Measurements from ENCODE around the gene CALY. TPM values are rescaled to one million over a fixed set of nuclear protein-coding genes. Genes with fewer than 3 reads are reported as not detected.

CALY gene
- total RNA-seq, 3 donors from 2014 or later (not counting 1 experiment from before 2014, with no cell fraction given), result not detected

GRCh38 chr10:133365461-133366129 is 28.9 kb upstream of the CALY start:
- Histone ChIP-seq H3K27me3 (ENCODE audit: control insufficient read depth, insufficient read depth, low read length) (no peaks in the 10 kb centered on the region), H3K9me3 (ENCODE audit: control insufficient read depth, insufficient read depth, low read length) (no peaks in the 10 kb centered on the region), H3K36me3 (ENCODE audit: control insufficient read depth, insufficient read depth, low read length) (peaks cover 44% of the 10 kb centered on the region), H3K4me3 (ENCODE audit: low read length) (no peak overlapping the region), H3K27ac (ENCODE audit: low read length) (no peak overlapping the region), H3K4me1 (ENCODE audit: control insufficient read depth, insufficient read depth, low read length) (no peaks in the 10 kb centered on the region)
- Mint-ChIP-seq H3K27me3 (ENCODE audit: low read depth in 2 of 2) (no peaks in the 10 kb centered on the region), H3K4me3 (no peak overlapping the region), H3K4me1 (no peaks in the 10 kb centered on the region), H3K36me3 (no peaks in the 10 kb centered on the region), H3K9me3 (no peaks in the 10 kb centered on the region), H3K27ac (no peak overlapping the region)
- intact Hi-C loops (cut with micrococcal nuclease), result no loop called here
- ATAC-seq (no peak), DNase-seq (no peak)
- 93% methylated on average over 13 of the region's 13 CpGs for WGBS (ENCODE audit: insufficient coverage)
- TF ChIP-seq CTCF (IDR thresholded peaks at IDR 0.05), result no peak

DNA sequence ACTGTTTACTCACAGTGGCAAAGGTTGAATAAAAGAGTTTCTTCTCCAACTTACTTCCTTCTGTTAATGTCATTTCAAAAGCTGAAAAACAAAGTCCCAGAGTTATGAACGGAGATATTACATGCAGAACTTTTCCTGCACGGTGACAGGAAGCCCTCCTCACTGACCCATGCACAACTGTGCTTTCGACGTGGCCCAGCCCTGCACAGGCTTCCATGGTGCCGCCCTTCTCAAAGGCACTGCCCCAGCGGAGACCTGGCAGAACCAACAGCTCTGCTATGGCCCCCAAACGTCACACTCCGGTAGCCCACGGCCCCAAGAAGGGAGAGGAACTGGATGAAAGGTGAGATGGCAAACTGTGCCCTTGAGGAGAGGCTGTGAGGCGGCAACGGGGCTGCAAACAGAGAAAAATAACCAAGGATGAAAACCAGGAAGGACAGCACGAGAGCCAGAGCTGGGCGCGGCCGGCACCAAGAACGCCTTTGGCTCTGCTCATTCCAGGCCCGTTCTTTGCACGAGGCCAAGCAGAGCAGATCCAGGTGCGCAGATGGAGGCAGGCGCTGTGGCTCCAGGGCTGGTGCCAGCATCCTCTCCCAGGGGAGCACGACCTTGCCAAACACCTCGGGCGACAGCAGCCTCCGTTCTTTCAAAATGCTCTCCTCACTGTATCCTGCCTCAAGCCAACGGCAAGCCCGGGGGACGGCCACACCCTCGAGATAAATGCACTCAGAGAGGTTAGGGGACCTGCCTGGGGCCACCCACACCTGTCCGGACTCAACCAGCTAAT is 28.1 kb upstream of the CALY start:
- Mint-ChIP-seq H3K27me3 (ENCODE audit: low read depth in 2 of 2) (no peaks in the 10 kb centered on the region), H3K4me3 (no peak overlapping the region), H3K4me1 (no peaks in the 10 kb centered on the region), H3K9me3 (no peaks in the 10 kb centered on the region), H3K36me3 (no peaks in the 10 kb centered on the region), H3K27ac (no peak overlapping the region)
- no peak overlapping the region for H3K27ac ChIP-seq (ENCODE audit: low read length)
- H3K36me3 ChIP-seq (ENCODE audit: control insufficient read depth, insufficient read depth, low read length), result peaks cover 36% of the 10 kb centered on the region
- intact Hi-C loops (cut with micrococcal nuclease), result no loop called here
- no peaks in the 10 kb centered on the region for H3K9me3 ChIP-seq (ENCODE audit: control insufficient read depth, insufficient read depth, low read length)
- no peaks in the 10 kb centered on the region for H3K4me1 ChIP-seq (ENCODE audit: control insufficient read depth, insufficient read depth, low read length)
- TF ChIP-seq CTCF (IDR thresholded peaks at IDR 0.05), result no peak
- 94% methylated on average over 28 of the region's 29 CpGs for WGBS (ENCODE audit: insufficient coverage)
- no peaks in the 10 kb centered on the region for H3K27me3 ChIP-seq (ENCODE audit: control insufficient read depth, insufficient read depth, low read length)
- no peak for DNase-seq
- H3K4me3 ChIP-seq (ENCODE audit: low read length), result no peak overlapping the region
- ATAC-seq, result no peak

GRCh38 chr10:133362846-133363245 is 26.1 kb upstream of the CALY start:
- Mint-ChIP-seq H3K36me3 (no peaks in the 10 kb centered on the region), H3K4me1 (no peaks in the 10 kb centered on the region), H3K9me3 (no peaks in the 10 kb centered on the region), H3K4me3 (no peak overlapping the region), H3K27ac (no peak overlapping the region), H3K27me3 (ENCODE audit: low read depth in 2 of 2) (no peaks in the 10 kb centered on the region)
- no peak overlapping the region for H3K27ac ChIP-seq (ENCODE audit: low read length)
- no peaks in the 10 kb centered on the region for H3K9me3 ChIP-seq (ENCODE audit: control insufficient read depth, insufficient read depth, low read length)
- 95% methylated on average over 13 of the region's 13 CpGs for WGBS (ENCODE audit: insufficient coverage)
- no peak for DNase-seq
- peaks cover 23% of the 10 kb centered on the region for H3K36me3 ChIP-seq (ENCODE audit: control insufficient read depth, insufficient read depth, low read length)
- intact Hi-C loops (cut with micrococcal nuclease), result no loop called here
- TF ChIP-seq CTCF (IDR thresholded peaks at IDR 0.05), result no peak
- H3K27me3 ChIP-seq (ENCODE audit: control insufficient read depth, insufficient read depth, low read length), result no peaks in the 10 kb centered on the region
- H3K4me1 ChIP-seq (ENCODE audit: control insufficient read depth, insufficient read depth, low read length), result no peaks in the 10 kb centered on the region
- H3K4me3 ChIP-seq (ENCODE audit: low read length), result no peak overlapping the region
- no peak for ATAC-seq
